HT-29 (cell line): ENCODE results near the gene PPP3R1. TPM values are rescaled to one million over a fixed set of nuclear protein-coding genes. Genes with fewer than 3 reads are reported as not detected.
A peak's percentile ranks its signal among the peaks of the same experiment; 100 is the strongest.
"Not testable (repeated sequence)": the region's sequence is repeated elsewhere in the genome, so short reads cannot be mapped to it uniquely, and the experiment has no call there.

Experiments used
- DNase-seq: peaks from one replicate; pipeline ENCODE4 v3.0.0-alpha.2; 2015; ENCODE audit warnings: low spot score
- total RNA-seq: library from RNA; depleted of rRNA; stranded (reverse); fragments of >200 nt; shearing (Covaris generic); gene quantifications from 2 replicates; pipeline ENCODE4 v1.2.3, GENCODE V29; 2014

Gene PPP3R1
- total RNA-seq, 1 experiment from 2014 or later: 8.9 TPM

- no peak for DNase-seq
Observed at GRCh38 chr2:68189991-68190784, 62.1 kb downstream of the PPP3R1 start.

DNA sequence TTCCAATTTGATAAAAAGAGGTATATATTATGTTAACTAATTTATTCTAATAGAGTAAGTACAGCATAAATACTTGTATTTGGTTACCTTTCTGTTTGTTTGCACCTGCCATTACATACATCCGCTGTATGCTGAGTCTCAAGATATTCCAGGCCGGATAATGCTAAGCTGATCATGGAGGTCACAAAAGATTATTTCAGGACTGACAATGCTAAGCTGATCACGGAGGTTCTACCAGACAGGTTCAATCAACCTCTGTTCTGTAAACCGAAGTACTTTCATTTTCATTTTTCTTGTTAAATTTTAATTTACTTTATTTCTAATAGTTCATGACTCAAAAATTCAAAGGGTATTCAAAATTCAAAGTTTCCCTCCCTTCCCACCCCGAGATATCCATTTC, 63.5 kb downstream of the PPP3R1 start:
- no peak for DNase-seq

- no peak for DNase-seq
Observed at GRCh38 chr2:68187329-68187728, 65.0 kb downstream of the PPP3R1 start.

DNA sequence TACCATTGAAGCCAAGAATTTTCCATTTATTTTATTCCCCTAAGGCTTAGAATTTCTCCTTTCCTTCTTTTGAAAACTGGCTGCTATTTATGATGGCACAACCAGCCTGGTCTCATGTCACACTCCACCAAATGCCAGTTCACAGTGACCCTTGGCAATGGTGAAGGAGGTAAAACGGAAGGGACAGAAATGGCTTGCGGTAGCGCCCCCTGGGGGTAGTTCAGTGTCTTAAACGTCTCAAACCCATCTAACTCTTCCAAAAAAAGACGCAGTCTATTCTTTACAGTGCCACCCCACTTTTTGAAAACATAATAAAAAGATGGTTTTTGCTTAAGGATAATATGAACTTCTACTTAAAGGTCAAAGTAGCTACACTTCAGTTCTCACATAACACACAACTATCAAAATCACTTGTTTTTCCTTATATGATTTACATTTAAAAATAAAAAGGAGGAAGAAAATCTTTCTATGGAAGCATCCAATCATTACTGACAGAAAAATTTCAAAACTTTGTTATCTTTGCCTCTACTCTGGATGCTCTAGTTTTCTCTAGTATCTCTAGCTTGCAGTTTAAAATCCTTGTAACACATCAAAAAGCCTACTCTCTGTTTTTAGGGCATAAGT, 66.7 kb downstream of the PPP3R1 start:
- DNase-seq: peak; percentile 67

DNA sequence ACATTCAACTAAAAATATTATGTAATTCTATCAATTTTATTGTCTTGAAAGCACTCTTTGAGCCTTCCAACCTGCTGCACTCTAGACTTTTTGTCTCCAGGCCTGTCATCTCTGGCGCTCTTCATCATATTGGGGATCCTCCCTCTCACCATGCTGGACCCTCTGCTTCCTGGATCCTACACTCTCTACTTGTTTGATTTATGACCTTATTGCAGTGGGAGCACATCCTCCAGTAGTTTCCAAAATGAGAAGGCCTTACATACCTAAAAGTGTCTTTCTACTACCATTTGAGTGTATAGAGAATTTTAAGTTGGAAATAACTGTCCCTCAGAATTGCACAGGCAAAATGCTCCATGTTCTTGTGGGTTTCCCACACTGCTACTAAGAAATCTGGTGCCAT, 69.4 kb downstream of the PPP3R1 start:
- no peak for DNase-seq

- DNase-seq: no peak
Observed at GRCh38 chr2:68178954-68179627, 73.2 kb downstream of the PPP3R1 start.

- no peak for DNase-seq
Observed at GRCh38 chr2:68178432-68178831, 73.9 kb downstream of the PPP3R1 start.

- DNase-seq: no peak
Observed at GRCh38 chr2:68177541-68177940, 74.8 kb downstream of the PPP3R1 start.

- DNase-seq: no peak
Observed at GRCh38 chr2:68176657-68177056, 75.7 kb downstream of the PPP3R1 start.

DNA sequence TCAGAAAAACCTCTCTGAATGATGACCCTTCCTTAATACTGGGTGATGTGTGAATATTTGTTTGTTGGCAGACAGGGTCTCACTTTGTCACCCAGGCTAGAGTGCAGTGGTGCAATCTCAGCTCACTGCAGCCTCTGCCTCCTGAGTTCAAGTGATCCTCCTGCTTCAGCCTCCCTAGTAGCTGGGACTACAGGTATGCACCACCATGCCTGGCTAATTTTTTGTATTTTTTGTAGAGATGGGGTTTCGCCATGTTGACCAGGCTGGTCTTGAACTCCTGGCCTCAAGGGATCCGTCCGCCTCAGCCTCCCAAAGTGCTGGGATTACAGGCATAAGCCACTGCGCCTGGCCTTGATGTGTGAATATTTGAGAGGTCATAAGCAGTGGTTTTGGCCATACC, 77.1 kb downstream of the PPP3R1 start:
- not testable (repeated sequence) for DNase-seq

DNA sequence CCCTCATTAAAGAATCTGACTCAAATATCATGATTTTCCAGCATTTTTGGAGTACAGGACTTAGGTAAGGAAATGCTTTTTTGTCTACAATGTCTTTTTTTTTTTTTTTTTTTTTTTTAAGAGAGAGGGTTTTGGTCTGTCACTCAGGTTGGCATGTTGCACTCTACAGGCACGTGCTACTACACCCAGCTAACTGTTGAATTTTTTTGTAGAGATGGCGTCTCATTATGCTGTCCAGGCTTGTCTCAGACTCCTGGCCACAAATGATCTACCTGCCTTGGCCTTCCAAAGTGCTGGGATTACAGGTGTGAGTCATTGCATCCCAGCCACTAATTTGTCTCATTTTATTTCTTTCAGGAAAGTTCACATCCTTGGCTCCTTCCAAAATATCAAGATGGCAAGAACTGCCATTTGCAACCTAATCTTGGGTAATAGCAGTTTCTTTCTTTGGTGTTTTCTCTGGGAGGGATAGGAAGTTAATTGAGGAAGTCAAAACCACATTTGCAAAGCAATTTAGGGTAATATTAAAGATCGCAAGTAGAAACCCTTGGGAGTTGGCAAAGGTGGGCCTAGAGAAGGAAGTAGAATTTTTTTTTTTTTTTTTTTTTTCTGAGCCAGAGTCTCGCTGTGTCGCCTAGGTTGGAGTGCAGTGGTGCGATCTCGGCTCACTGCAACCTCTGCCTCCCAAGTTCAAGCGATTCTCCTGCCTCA, 79.2 kb downstream of the PPP3R1 start:
- no peak for DNase-seq

GRCh38 chr2:68172521-68172920, 79.8 kb downstream of the PPP3R1 start:
- no peak for DNase-seq

- no peak for DNase-seq
Observed at GRCh38 chr2:68171684-68172083, 80.6 kb downstream of the PPP3R1 start.

DNA sequence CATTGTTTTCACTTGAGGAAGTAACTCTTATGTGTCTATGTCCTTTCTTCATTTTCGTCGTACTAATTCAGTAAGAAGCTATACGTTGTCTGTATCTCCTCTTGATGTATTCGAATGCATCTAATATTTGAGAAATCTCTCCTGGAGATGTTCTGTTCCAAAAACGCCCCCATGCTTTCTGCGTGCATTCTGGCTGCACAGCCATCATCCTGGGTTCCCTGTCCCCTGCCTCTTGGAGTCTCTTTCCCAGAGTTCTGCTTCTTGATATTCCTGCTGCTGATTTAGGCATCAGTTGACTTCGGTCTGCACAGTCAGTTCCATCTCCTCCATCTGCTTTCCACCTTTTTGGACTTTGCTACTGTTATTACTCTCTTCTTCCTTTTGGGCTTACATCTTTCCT, 81.2 kb downstream of the PPP3R1 start:
- DNase-seq: no peak

DNA sequence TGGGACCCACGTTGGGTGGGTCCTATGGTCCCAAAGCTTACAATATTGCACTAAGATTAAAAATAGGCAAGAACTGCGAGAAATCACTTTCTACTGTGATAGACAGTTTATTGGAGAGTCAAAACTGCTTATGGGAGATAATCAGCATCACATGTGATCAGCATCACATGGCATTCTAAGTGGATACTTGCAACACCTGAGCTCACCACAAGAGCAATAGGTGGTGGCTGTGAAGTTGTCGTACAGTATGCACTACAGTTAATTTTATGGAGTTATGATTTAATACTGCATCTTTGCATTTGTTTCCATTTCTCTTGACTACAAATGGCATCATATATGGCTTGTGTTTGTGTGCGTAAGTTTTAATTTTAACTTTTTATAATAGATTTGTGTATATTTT, 83.0 kb downstream of the PPP3R1 start:
- DNase-seq: no peak

DNA sequence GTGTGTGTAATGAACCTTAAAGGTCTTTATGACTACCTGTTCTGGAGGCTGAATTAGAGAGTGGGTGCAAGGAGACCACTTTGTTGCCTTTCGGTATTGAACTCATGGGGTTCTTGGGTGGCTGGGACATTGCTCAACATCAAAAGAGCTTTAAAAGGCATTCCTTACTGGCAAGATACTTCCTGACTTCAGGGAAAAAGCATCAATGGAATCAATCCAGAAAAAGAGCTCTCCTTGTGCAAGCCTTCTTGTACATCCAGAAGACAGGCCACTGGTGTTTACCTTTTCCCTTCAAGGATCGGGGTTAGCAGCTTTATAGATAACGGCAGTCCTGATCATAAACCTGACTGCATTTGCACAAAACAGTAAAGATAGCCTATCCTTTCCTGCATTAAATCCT, 85.1 kb downstream of the PPP3R1 start:
- DNase-seq: no peak

- no peak for DNase-seq
Observed at GRCh38 chr2:68163641-68164040, 88.7 kb downstream of the PPP3R1 start.

GRCh38 chr2:68158134-68158447, 94.2 kb downstream of the PPP3R1 start:
- no peak for DNase-seq

- DNase-seq: peak; percentile 92
Observed at GRCh38 chr2:68157402-68158133, 94.8 kb downstream of the PPP3R1 start, which contains the start of gene PNO1. Gene PNO1, plus strand, starts transcription at chr2:68157888. Its CDS starts 47 bp downstream, at chr2:68157935.

GRCh38 chr2:68157002-68157401, 95.3 kb downstream of the PPP3R1 start:
- DNase-seq: no peak

- DNase-seq: no peak
Observed at GRCh38 chr2:68156419-68156818, 95.9 kb downstream of the PPP3R1 start.
